ENCODE data around the gene SCD5.

Gene SCD5

DNA sequence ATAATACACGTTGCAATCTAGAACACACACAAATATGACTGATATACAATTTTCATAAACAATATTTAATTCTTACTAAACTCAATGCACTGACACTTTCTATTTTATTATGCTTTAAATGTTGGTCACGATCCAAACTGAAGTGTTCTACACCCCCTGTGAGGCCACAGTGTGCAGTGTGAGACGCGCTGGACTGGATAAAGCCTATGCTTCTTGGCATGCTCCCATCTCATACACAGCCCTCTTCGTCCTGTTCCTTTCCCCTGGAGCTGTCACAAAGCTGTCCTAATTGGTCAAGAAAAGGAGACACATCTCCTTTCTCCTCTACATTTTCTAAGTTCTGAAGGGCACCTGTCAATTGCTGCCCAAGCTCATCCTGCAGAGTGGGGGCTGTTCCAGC is 72.0 kb downstream of the SCD5 start:
- DNase-seq (ENCODE audit: low read depth, low spot score) = no peak

DNA sequence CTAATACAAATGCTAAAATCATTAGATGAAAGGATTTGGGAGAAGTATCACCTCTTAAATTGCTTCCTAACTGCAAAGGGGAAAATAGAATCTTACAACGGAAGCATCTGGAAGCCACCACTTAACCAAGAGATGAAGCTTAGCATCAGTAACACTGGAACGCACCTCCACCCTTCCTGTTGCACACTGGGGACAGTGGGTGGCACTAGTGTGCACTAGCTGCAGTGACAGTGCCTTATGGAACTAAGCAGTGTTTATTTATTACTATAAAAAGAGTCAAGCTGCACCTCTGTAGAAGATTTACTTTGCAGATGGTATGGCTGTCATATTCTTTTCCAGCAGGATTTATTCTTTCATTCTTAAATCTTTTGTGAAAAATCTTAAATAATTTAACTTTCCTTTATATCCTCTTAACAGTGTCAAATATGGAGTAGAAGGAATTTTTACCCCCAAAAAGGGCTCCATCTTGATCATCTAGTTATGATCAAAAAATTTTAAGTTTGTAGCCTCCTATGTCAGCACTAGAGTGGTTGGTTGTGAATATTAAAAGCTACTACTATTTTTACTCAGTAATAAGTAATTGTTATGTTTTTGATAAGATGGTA is 76.7 kb downstream of the SCD5 start:
- no peak for DNase-seq (ENCODE audit: low read depth, low spot score)

DNA sequence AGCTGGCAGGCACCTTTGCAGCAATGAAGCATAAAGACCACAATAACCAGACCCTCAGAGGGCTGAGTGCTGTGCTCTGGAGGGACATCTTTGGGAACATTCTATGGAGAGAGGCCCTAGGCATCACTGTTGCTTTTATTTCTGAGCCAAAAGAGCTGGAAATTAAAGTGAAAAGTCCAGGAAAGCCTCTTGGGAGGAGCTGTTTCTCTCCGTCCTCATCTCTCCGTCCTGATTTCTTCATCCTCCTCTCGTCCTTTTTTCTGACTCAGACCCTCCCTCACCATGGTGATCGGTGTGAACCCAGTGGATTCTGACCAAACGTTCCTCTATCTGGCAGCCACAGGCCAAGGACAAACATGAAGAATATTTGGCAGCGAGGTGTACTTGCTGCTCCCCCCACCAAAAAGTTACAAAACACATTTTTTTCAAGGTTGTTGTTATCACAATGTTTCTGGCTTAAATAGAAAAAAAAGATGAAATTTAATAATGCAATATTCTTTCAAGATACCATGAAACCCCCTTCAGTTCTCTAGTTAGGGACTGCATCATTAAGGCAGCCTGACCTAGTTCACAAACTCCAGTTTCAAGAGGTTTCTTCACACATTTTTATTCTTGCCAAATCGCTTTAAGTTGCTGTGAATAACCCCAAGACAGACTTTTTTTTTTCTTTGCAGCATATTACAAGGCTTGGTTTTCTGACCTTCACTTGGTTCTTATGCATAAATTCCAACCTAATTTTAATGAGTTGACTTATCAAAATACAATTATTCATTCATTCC is 80.2 kb downstream of the SCD5 start:
- no peak for DNase-seq (ENCODE audit: low read depth, low spot score)

DNA sequence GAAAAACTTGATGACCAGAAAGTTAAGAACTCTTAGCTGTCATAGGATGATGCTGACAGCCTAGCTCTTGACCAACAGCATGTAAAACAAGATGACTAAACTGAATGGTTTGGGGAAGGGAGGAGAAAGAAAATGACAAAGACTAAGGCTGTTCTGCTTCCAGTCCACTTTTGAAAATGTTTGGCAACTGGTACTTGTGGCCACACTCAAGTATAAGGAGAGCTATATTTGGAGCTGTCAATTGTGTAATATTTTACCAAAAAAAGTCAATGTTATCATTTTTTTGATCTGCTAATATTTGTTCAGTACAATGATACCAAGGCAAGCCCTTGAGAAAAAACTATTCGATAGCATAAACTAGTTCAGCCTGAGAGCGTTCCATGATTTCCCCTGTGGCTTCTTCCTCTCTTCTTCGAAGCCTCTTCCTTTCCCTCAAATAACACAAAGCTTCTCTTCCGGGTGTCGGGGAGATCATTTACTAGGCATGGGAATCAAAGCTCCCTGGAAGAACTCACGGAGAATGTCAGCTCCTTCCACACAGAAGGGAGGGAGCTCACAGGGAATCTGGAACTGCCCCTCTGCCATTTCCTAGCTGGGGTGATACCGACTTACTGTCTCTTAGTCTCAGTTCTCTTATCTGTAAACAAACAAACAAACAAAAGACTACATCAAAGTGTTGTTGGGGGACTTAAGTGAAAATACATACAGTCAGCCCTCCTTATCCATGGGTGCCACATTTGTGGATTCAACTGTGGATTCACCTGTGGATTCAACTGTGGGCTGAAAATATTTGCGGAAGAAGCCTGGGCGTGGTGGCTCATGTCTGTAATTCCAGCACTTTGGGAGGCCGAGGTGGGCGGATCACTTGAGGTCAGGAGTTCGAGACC is 82.6 kb downstream of the SCD5 start:
- no peak for DNase-seq (ENCODE audit: low read depth, low spot score)

DNA sequence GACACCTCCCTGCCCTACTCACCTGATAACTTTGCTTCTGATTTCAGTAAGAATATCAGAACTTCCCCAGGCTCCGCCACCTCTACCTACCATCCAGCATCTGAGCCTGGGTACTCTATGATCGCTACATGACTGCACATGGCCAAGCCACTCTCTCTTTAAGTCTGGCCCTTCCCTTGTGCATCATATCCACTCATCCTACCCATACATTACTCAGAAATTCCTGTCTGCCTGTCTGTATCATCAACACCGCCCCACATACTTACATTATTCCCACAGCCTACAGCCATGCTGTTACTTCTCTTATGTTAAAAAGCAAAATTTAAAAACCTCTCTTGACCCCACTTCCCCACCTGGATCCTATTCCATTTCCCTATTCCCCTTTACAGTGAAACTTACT is 84.7 kb downstream of the SCD5 start:
- DNase-seq (ENCODE audit: low read depth, low spot score) = no peak

DNA sequence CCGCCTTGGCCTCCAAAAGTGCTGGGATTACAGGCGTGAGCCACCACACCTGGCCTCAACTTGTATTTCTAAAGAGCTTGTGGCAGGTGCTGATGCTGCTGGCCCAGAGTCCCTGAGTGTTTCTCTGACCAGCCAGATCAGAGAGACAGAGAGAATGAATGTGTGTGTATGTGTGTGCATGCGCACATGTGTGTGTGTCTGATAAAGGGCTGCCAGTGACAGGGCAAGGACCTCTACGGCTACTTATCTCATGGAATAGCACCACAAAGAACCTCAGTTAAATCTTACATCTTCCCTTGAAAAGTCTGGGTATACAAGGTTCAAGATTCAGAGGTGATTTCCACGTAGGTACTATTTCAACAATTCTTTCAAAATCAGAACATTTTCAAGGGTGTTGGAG is 86.0 kb downstream of the SCD5 start:
- no peak for DNase-seq (ENCODE audit: low read depth, low spot score)

DNA sequence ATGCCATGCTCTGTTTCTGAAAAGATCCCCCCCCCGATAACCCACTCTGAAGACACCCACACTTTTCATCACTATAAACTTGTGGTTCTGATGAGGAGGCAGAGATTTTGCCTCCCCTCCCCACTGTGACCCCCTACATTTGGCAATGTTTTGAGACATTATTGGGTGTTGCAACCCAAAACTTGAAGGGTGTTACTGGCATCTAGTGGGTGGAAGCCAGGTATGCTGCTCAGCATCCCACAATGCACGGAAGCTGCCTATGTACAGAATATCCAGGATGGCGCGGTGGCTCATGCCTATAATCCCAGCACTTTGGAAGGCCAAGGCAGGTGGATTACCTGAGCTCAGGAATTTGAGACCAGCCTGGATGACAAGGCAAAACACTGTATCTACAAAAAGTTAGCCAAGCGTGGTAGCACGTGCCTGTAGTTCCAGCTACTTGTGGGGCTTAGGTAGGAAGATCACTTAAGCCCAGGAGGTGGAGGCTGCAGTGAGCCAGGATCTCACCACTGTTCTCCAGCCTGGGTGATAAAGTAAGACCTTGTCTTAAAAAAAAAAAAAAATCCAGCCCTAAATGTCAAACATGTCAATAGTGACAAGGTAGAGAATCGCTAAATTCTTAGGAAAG is 87.3 kb downstream of the SCD5 start:
- DNase-seq (ENCODE audit: low read depth, low spot score) = no peak

DNA sequence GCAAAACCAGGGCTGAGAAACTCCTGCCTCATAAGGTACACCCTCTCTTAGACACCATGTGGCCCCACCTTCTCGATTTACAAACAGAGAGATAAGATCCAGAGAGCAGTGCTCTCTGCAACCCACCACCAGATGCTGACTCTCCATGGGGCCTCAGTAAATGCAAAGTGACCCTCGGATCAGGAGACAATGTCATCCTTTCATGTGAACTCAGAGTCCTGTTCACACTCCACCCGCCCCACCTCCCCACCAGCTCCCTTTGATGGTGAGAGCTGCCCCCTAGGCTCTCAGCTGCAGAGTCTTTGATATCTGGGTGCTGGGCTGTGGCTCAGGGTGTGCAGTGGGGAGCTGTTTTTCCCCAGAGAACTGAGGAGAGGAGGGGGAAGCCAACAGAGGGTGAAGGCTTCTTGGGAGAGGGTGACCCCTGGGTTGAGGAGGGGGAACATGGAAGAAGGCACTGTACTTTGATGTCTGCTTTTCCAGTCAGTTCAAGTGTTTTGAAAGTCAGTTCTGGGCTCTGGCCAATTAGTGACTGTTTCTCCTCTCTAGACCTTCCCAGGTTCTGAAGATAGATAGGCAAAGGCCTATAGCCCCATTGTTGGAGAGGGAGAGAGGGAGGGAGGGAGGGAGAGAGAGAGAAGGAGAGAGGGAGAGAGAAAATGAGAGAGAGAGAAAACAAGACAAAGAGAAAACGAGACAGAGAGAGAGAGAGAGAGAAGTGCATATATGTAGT is 88.2 kb downstream of the SCD5 start:
- no peak for DNase-seq (ENCODE audit: low read depth, low spot score)

DNA sequence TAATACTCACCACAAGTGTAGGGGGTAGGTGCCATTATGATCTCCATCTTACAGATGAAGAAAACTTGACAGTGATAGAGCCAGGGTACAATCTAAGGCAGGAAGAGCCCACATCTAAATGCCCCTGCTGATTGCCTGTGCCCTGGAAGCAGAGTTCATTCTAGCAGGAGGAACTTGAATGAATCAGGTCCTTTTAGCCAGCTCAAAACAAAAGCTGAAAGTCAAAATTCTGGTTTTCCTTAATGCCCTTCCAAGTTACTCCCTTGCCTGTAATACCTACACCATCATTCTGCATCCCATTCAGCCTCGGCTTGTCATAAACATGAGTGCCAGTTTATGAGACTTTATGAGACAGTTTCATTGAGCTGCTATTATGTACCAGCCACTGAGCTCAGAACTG is 89.6 kb downstream of the SCD5 start:
- no peak for DNase-seq (ENCODE audit: low read depth, low spot score)

DNA sequence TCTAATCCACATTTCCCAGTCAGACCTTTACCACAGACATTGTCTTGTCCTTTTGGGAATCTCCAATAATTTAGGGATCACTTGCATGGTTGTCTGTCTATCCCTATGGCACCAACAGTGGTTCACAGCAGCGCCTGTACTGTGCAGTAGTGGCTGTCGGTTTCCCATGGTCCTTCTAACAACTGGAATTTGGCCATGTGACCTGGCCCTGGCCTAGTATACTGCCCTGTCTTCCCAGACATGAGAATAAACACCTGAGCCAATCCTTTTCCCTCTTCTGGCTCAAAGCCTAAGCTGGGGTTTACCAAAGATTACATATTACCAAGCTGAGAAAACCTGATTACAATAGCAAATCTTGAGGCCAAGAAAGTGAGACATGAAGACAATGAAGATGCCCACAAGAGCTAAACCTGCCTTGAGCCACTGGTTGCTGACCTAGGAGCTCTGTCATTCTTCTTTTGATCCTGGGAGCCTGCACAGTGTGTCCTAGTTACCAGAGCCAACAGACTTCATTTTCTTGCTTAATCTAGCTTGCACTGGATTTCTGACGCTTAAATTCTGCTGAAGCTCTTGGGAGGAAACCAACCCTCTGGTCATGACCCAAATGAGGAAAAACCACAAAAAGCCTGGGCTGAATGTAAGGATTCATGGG is 92.1 kb downstream of the SCD5 start:
- DNase-seq (ENCODE audit: low read depth, low spot score) = no peak

DNA sequence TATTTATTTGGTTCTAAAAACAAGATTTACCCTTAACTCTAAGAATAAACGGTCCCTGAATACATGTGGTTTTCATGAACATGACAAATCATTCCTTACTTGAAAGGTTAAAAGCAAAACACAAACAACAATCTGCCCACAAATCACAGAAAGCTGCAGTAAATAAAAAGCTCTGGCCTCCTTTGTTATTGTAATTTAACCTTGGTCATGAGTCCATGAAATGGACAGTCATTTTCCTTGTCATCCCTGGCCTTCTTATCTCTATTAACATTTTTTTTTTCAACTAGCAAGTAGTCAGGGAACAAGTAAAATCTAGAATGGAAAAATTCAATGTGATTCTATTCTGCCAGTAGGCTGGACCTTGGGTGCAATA is 92.7 kb downstream of the SCD5 start:
- DNase-seq (ENCODE audit: low read depth, low spot score) = no peak

DNA sequence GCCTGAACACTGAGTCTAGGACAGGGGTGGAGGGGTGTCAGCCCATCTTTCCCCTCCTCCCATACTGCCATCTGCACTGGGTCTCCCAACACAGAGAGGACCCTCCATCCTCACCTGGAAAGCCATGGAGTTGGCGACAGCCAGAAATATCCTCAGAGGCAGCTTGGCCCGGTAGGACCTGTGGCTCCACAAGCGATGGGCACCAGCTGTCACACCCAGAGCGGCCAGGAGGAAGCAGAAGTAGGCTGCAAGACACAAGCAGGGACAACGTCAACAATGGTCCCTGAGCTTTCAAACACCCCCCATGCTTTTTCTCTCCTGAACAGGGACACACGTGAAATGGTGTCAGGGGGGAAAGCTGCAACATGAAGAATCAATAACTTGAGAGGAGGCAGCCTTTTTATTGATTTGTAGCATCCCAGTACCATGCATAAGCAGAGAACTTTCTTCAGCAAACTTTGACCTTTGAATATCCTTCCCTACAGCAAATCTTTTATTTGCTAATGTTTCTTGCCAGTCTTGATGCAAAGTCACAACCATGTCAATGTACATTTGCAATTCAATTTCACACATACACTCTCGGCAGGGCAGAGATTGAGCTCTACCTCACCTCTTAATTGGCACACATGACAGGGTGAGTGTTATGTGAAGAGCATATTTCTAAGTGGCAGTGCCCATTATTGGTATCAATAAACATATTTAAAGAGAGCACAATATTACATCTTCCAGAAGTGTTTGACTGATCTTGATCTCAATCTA is 93.2 kb downstream of the SCD5 start:
- DNase-seq (ENCODE audit: low read depth, low spot score) = no peak

DNA sequence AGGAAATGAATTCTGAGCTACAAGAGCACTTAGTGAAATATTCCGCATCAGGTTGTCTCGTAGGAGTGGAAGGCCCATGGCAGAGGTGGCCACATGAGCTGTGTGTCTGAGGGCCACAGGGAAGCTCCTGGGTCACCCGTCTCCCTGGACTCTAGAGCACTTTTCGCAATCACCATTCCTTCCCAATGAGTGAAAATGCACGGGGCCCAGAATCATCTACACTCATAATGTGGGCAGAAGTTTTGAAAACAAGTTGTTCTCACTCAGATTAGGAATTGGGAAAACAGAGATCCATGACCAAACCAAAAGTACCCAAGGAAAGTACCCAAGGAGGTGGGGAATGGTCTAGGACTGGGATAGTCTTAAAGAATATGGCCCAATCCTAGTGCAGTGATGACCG is 94.4 kb downstream of the SCD5 start:
- DNase-seq (ENCODE audit: low read depth, low spot score) = no peak

DNA sequence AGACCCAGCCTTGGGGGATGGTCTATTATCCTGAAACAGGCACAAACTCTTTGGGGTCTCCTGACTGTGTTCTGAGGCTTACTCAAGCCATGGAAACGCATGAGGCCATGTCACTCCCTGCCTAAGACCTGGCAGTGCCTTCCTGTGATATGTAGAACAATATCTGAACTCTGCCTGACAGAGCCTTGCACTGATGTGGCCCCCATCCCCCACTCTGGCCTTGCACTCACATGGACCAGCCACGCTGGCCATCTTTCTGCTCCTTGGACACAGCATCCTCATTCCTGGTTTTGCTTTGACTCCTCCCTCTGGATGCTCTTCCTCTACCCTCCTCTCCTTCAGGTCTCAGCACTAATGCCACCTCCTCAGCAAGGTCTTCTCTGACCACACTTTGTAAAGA is 100.2 kb downstream of the SCD5 start:
- no peak for DNase-seq (ENCODE audit: low read depth, low spot score)

DNA sequence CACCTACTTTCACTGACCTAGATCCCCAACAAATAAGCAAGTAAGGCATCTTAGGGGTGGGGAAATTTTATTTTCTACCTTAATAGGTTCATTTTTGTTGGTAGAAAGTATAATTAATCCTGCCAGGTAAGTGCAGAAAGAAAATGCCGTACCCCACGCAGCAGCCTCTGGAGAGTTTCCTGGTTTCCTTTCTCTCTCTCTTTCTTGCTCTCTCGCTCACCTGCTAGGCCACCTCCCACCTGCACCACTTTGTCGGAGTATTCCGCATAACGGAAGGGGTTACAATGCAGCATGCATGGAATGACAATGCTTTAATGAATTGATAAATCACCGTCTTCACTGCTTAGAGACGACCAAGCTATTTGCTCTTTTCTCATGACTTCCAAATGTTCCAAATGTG is 101.0 kb downstream of the SCD5 start:
- no peak for DNase-seq (ENCODE audit: low read depth, low spot score)

DNA sequence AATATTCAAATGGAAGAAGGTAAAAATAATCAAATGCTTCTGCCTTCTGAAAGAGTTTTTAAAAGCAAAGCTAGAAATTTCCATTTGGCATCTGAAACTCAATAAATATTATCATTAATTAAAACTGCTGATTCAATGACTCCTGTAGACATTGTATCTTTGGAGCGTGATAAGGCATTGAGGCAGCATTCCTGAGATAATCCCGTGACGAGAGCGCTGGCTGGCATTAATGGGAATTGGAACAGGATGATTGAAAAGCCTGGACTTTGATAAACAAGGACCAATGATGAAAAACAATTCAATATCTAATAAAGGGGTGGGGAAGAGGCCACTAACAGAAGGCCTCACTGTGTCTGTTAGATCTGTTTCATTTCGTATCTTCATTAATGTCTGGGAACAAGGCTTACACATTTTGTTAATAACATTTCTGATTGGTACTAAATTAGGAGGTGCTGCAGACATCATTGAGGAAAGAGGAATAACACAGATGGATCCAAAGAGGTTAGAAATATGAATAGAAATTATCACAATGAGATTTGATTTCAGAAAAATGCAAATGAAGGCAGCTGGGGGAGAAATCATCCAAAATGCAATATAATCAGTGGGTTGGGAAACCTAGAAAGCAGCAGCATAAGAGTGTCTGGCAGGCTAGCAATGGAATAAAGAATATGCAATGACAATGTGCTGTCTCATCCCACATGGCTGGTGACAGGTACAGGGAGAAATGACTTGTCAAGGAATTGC is 102.3 kb downstream of the SCD5 start:
- no peak for DNase-seq (ENCODE audit: low read depth, low spot score)

DNA sequence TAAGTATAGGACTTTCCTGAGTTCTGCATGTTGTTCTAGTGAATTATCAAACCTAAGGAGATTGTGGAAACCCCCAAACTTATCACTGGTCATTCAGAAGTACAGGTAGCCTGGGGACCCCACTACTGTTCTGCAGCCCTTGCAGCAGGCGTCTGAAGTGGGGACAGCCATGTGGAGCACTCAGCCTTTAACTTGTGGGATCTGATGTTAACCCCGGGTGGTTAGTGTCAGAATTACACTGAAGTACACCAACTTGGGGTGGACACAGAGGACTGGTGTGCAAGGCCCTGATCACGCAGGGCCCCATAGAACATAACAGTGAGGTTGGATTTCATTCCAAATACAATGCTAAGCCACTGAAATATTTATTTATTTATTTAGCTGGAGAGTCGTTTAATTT is 103.7 kb downstream of the SCD5 start:
- no peak for DNase-seq (ENCODE audit: low read depth, low spot score)

DNA sequence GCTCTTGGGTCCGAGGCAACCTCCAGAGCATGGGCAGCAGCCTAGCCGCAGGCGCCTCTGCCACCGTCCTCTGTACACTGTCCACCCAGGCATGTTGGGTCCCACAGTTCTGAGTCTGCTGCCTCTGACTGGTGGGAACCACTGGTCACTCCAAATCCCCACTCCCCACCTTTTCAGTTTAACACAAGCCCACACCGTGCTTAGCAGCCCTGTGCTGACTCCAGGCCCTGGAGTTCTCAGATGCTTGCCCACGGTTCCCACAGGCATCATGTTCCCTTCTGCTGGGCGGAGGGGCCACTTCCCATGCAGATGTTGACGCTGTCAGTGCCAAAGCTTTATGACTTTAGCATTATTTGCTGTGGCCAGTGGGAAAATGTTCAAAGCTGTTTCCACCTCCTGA is 104.5 kb downstream of the SCD5 start:
- no peak for DNase-seq (ENCODE audit: low read depth, low spot score)

DNA sequence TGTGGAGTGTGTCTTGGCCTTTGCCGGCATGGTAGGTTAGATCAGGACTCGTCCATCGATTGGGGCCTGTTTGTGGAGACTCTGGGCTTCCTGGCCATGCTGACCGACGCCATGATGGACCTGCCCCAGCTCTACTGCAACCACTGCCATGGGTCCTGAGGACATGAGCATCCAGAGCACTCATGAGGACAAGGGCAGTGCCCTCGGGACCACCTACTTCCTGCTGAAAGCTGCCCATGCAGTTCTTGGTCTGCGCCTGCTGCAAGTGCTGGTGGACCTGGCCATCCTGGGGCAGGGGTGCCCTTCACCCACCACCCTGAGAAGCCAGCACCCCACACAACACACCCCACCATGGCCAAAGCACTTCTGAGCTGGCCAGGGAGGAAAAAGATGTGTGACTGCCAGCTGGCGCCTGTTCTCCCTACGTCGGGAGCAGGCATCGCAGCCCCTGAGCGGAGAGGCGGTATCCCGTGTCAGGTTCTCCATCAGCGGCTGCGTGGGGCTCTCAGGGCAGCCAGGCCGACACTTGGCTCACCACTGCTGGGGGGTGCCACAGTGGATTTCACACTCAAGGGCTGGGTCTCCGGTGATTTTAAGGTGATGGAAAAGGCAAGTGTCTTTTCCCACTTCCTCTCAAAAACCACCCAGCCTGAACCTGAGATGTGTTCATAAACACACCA is 106.4 kb downstream of the SCD5 start:
- DNase-seq (ENCODE audit: low read depth, low spot score) = no peak

Measured in smooth muscle cell of the brain vasculature (primary cell).